K562 (cell line): Measurements from ENCODE around the gene SLC36A1. TPM values are rescaled to one million over a fixed set of nuclear protein-coding genes. Genes with fewer than 3 reads are reported as not detected.

Experiments used
- BHLHE40 ChIP-seq: IDR thresholded peaks from 2 replicates; pipeline ENCODE4 v1.6.1; 2011; ENCODE audit warnings: low read length, improper control_type of control experiment
- CHD1 ChIP-seq: fragments of 200-600 bp; sonication (generic); IDR thresholded peaks from one replicate; pipeline ENCODE4 v1.6.1; 2012; ENCODE audit warnings: mild to moderate bottlenecking, moderate library complexity, low read length, inconsistent platforms
- DIDO1 ChIP-seq: fragments of 450-650 bp; IDR thresholded peaks from 2 replicates; pipeline ENCODE4 v1.6.1; 2016; ENCODE audit warnings: low read depth, missing biosample characterization, missing genetic modification characterization
- FOXA3 ChIP-seq, 2 experiments: fragments of 450-650 bp in 1 of 2; sonication (generic) in 1 of 2; formaldehyde crosslinking; IDR thresholded peaks in 1 of 2; conservative IDR thresholded peaks in 1 of 2; 2 replicates each; pipeline versions ENCODE4 v1.4.0 to v1.8.0; 2020 to 2022; ENCODE audit warnings: mild to moderate bottlenecking in 2 of 2, missing genetic modification reagents in 1 of 2
- LCOR ChIP-seq: sonication (generic); formaldehyde crosslinking; IDR thresholded peaks from 2 replicates; pipeline ENCODE4 v1.8.0; 2022; ENCODE audit warnings: mild to moderate bottlenecking, missing genetic modification reagents
- NR1H2 ChIP-seq: sonication (generic); formaldehyde crosslinking; IDR thresholded peaks from 2 replicates; pipeline ENCODE4 v1.4.0; 2020; ENCODE audit warnings: mild to moderate bottlenecking, missing genetic modification reagents
- PHTF2 ChIP-seq: fragments of 250-450 bp; sonication (Bioruptor Pico); IDR thresholded peaks from 2 replicates; pipeline ENCODE4 v1.5.0; 2021; ENCODE audit warnings: mild to moderate bottlenecking
- SMARCE1 ChIP-seq: fragments of 450-650 bp; IDR thresholded peaks from 2 replicates; pipeline ENCODE4 v1.7.1; 2016; ENCODE audit warnings: mild to moderate bottlenecking
- YBX1 ChIP-seq: fragments of 450-650 bp; IDR thresholded peaks from 2 replicates; pipeline ENCODE4 v1.7.1; 2016; ENCODE audit warnings: mild to moderate bottlenecking
- ZFX ChIP-seq: sonication (generic); formaldehyde crosslinking; IDR thresholded peaks from 2 replicates; pipeline ENCODE4 v1.8.0; 2022; ENCODE audit warnings: mild to moderate bottlenecking, missing genetic modification reagents, moderate library complexity
- ZNF140 ChIP-seq: fragments of 250-450 bp; sonication (Bioruptor Pico); IDR thresholded peaks from 2 replicates; pipeline ENCODE4 v1.8.0; 2021; ENCODE audit warnings: moderate library complexity, mild to moderate bottlenecking, inconsistent platforms
- ZNF212 ChIP-seq: fragments of 450-650 bp; formaldehyde crosslinking; IDR thresholded peaks from 2 replicates; pipeline ENCODE4 v1.4.0; 2020; ENCODE audit warnings: mild to moderate bottlenecking
- ZNF263 ChIP-seq: sonication (generic); formaldehyde crosslinking; IDR thresholded peaks from 2 replicates; pipeline ENCODE4 v1.8.0; 2022; ENCODE audit warnings: mild to moderate bottlenecking, missing genetic modification reagents, borderline replicate concordance
- ZNF507 ChIP-seq: conservative IDR thresholded peaks from 2 replicates; pipeline ENCODE4 v1.6.1; 2017; ENCODE audit warnings: missing genetic modification characterization, missing compliant biosample characterization
- polyA plus RNA-seq, 8 experiments: library from polyadenylated mRNA; depleted of rRNA in 4 of 8; stranded (reverse) in 5 of 8; unstranded in 3 of 8; fragments of >200 nt; fragmentation: Nextera tagmentation in 2 of 8; fragmentation: Illumina TruSeq in 1 of 8; extraction: Ambion mirVana in 2 of 8; extraction: Trizol in 1 of 8; gene quantifications; 2 replicates each; pipeline versions ENCODE4 v1.2.1 to v1.2.3, GENCODE V29; 2011 to 2014; ENCODE audit warnings: inconsistent platforms in 1 of 8, missing spikeins in 1 of 8
- total RNA-seq, 7 experiments: library from RNA; depleted of rRNA in 6 of 7; stranded (reverse); fragments of >200 nt in 6 of 7; fragmentation: Illumina TruSeq in 2 of 7; extraction: Trizol in 2 of 7; gene quantifications; 2 replicates each; pipeline versions ENCODE4 v1.2.1 to v1.2.3, GENCODE V29; 2011 to 2021; ENCODE audit warnings: low replicate concordance in 1 of 7
- TF ChIP-seq, protein P1 (sequence below), 2 experiments: IDR thresholded peaks; 2 replicates each; pipeline ENCODE4 v1.6.1; 2012; ENCODE audit warnings: improper control_type of control experiment in 2 of 2, low read depth in 2 of 2, low read length in 2 of 2, borderline replicate concordance in 1 of 2
- TF ChIP-seq, protein P2 (sequence below): fragments of 150-350 bp; conservative IDR thresholded peaks from 2 replicates; pipeline ENCODE4 v1.6.1; 2014; ENCODE audit warnings: low read length
- TF ChIP-seq, protein P3 (sequence below): IDR thresholded peaks from 2 replicates; pipeline ENCODE4 v1.6.1; 2011; ENCODE audit not compliant: insufficient read length; ENCODE audit errors: extremely low read depth
- TF ChIP-seq, protein P4 (sequence below): fragments of 450-650 bp; IDR thresholded peaks from 2 replicates; pipeline ENCODE4 v1.7.0; 2016; ENCODE audit warnings: borderline replicate concordance
- TF ChIP-seq, protein P5 (sequence below): fragments of 450-650 bp; formaldehyde crosslinking; IDR thresholded peaks from 2 replicates; pipeline ENCODE4 v1.4.0; 2020; ENCODE audit warnings: mild to moderate bottlenecking

The SLC36A1 gene
- total and polyA plus RNA-seq, 9 of the 15 experiments (the other 6 are each of a cell fraction or from before 2014, with no cell fraction given), result 1.6 to 8.4 (median 4.6) TPM

DNA sequence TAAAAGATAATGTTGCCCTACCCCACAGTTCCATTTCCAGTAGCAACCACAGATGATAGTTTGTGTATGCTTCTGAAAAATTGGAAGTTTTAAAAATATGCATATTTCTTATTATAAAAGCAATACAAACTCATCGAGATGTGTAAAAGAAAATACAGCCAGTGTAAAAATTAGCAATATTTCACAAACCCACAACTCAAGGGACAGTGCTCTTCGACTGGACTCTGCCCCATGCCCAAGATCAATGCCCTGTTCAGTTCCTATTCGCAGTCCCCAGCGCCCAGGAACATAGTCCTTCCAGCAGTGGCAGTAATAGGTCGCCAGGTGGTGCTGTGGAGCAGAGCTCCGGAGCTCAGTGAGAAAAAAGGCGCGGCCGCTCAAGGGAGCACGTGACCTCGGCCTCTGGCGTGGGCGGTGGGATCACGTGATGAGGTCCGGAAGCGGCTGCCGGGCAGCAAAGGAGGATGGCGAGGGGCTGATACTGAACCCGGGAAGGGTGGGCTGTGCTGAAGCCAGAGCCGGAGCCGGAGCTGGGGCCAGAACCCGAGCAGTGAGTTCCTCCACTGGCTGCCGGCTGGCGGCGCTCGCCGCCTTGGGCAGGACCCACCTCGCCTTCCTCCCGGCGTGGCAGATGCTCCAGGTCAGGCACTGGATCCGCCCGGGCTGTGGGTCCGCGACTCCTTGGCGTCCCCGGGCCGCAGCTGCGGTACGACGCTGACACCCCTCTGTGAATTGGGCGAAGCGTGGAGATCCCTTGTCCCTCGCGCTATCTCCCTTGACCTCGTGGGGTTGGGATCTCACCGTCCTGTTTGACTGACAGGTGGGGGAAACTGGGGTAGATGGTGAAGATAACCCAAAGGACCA is at the start of gene SLC36A1 (continued):
- TF ChIP-seq, protein P1, sequence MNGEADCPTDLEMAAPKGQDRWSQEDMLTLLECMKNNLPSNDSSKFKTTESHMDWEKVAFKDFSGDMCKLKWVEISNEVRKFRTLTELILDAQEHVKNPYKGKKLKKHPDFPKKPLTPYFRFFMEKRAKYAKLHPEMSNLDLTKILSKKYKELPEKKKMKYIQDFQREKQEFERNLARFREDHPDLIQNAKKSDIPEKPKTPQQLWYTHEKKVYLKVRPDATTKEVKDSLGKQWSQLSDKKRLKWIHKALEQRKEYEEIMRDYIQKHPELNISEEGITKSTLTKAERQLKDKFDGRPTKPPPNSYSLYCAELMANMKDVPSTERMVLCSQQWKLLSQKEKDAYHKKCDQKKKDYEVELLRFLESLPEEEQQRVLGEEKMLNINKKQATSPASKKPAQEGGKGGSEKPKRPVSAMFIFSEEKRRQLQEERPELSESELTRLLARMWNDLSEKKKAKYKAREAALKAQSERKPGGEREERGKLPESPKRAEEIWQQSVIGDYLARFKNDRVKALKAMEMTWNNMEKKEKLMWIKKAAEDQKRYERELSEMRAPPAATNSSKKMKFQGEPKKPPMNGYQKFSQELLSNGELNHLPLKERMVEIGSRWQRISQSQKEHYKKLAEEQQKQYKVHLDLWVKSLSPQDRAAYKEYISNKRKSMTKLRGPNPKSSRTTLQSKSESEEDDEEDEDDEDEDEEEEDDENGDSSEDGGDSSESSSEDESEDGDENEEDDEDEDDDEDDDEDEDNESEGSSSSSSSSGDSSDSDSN (IDR thresholded peaks at IDR 0.05; ENCODE audit: borderline replicate concordance in 1 of 2, low read depth in 2 of 2, low read length in 2 of 2), result 0 out of 4 replicates have a peak, but pooled peaks of 1 of the 2 experiments have one; percentile 47
- TF ChIP-seq YBX1 (no peak), SMARCE1 (no peak), CHD1 (no peak), ZNF212 (no peak), ZNF263 (CRISPR knock-in tag) (no peak), FOXA3 (CRISPR knock-in tag; conservative IDR thresholded peaks at IDR 0.05 in 1 of 2, IDR thresholded peaks at IDR 0.05 in 1 of 2) (0 out of 4 replicates have a peak, but pooled peaks of 1 of the 2 experiments have one; percentile 58), ZFX (CRISPR knock-in tag) (peak; percentile 31; the same call in 1 of the 2 replicates), NR1H2 (CRISPR knock-in tag) (no peak), LCOR (CRISPR knock-in tag) (peak; percentile 81), DIDO1 (peak; percentile 63; the same call in 1 of the 2 replicates), ZNF140 (no peak), PHTF2 (CRISPR knock-in tag) (no peak), ZNF507 (tag) (no peak), BHLHE40 (peak; percentile 98)
- TF ChIP-seq, protein P2, sequence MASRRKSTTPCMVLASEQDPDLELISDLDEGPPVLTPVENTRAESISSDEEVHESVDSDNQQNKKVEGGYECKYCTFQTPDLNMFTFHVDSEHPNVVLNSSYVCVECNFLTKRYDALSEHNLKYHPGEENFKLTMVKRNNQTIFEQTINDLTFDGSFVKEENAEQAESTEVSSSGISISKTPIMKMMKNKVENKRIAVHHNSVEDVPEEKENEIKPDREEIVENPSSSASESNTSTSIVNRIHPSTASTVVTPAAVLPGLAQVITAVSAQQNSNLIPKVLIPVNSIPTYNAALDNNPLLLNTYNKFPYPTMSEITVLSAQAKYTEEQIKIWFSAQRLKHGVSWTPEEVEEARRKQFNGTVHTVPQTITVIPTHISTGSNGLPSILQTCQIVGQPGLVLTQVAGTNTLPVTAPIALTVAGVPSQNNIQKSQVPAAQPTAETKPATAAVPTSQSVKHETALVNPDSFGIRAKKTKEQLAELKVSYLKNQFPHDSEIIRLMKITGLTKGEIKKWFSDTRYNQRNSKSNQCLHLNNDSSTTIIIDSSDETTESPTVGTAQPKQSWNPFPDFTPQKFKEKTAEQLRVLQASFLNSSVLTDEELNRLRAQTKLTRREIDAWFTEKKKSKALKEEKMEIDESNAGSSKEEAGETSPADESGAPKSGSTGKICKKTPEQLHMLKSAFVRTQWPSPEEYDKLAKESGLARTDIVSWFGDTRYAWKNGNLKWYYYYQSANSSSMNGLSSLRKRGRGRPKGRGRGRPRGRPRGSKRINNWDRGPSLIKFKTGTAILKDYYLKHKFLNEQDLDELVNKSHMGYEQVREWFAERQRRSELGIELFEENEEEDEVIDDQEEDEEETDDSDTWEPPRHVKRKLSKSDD, result no peak
- TF ChIP-seq, protein P3, sequence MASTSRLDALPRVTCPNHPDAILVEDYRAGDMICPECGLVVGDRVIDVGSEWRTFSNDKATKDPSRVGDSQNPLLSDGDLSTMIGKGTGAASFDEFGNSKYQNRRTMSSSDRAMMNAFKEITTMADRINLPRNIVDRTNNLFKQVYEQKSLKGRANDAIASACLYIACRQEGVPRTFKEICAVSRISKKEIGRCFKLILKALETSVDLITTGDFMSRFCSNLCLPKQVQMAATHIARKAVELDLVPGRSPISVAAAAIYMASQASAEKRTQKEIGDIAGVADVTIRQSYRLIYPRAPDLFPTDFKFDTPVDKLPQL, result no peak
- TF ChIP-seq, protein P4, sequence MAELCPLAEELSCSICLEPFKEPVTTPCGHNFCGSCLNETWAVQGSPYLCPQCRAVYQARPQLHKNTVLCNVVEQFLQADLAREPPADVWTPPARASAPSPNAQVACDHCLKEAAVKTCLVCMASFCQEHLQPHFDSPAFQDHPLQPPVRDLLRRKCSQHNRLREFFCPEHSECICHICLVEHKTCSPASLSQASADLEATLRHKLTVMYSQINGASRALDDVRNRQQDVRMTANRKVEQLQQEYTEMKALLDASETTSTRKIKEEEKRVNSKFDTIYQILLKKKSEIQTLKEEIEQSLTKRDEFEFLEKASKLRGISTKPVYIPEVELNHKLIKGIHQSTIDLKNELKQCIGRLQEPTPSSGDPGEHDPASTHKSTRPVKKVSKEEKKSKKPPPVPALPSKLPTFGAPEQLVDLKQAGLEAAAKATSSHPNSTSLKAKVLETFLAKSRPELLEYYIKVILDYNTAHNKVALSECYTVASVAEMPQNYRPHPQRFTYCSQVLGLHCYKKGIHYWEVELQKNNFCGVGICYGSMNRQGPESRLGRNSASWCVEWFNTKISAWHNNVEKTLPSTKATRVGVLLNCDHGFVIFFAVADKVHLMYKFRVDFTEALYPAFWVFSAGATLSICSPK, result no peak
- TF ChIP-seq, protein P5, sequence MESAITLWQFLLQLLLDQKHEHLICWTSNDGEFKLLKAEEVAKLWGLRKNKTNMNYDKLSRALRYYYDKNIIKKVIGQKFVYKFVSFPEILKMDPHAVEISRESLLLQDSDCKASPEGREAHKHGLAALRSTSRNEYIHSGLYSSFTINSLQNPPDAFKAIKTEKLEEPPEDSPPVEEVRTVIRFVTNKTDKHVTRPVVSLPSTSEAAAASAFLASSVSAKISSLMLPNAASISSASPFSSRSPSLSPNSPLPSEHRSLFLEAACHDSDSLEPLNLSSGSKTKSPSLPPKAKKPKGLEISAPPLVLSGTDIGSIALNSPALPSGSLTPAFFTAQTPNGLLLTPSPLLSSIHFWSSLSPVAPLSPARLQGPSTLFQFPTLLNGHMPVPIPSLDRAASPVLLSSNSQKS, result no peak
